ENCODE measurements around the gene SEC14L2. TPM values are rescaled to one million over a fixed set of nuclear protein-coding genes. Genes with fewer than 3 reads are reported as not detected.
A peak's percentile ranks its signal among the peaks of the same experiment; 100 is the strongest.

SEC14L2 gene
- total and polyA plus RNA-seq, 2 experiments from 2014 or later, result 23.3 to 41.9 TPM

GRCh38 chr22:30433773-30434172 is 37.0 kb downstream of the SEC14L2 start:
- Histone ChIP-seq H3K79me2 (ENCODE audit: insufficient read depth) (no peaks in the 10 kb centered on the region), H3K9me2 (ENCODE audit: insufficient read depth) (no peaks in the 10 kb centered on the region), H3K9ac (no peak overlapping the region), H3K9me3 (ENCODE audit: low read depth) (no peaks in the 10 kb centered on the region), H2AFZ (no peak overlapping the region), H3K27me3 (replicated peaks; ENCODE audit: insufficient read depth) (no peaks in the 10 kb centered on the region), H3K4me2 (ENCODE audit: unreplicated experiment) (no peak overlapping the region), H3K4me1 (ENCODE audit: insufficient read depth) (no peaks in the 10 kb centered on the region), H4K20me1 (ENCODE audit: insufficient read depth) (no peaks in the 10 kb centered on the region), H3K4me3 (no peak overlapping the region), H3K36me3 (ENCODE audit: low read depth) (no peaks in the 10 kb centered on the region), H3K27ac (no peak overlapping the region), H3F3A (ENCODE audit: insufficient read depth) (no peaks in the 10 kb centered on the region)
- DNase-seq, result no peak
- whole genome bisulfite sequencing, 2 experiments (ENCODE audit: low coverage in 1 of 2, low lambda C conversion rate in 2 of 2, missing lambda C conversion rate in 2 of 2), result 91 to 100% methylated on average over 1 of the region's 1 CpG
- in situ Hi-C loops (cut with MboI), result no loop called here
- TF ChIP-seq EZH2phosphoT487 (IDR thresholded peaks at IDR 0.05; ENCODE audit: insufficient read depth, low read depth) (no peak), EZH2 (IDR thresholded peaks at IDR 0.05; ENCODE audit: insufficient read depth, poor library complexity, severe bottlenecking) (no peak)

GRCh38 chr22:30434843-30435242 is 38.0 kb downstream of the SEC14L2 start:
- no peaks in the 10 kb centered on the region for H3K27me3 ChIP-seq (replicated peaks; ENCODE audit: insufficient read depth)
- H2AFZ ChIP-seq, result no peak overlapping the region
- no peak overlapping the region for H3K9ac ChIP-seq
- no peak overlapping the region for H3K4me3 ChIP-seq
- no peaks in the 10 kb centered on the region for H3K4me1 ChIP-seq (ENCODE audit: insufficient read depth)
- no peaks in the 10 kb centered on the region for H3F3A ChIP-seq (ENCODE audit: insufficient read depth)
- in situ Hi-C loops (cut with MboI), result no loop called here
- H3K4me2 ChIP-seq (ENCODE audit: unreplicated experiment), result no peak overlapping the region
- DNase-seq, result peak; percentile 16
- H4K20me1 ChIP-seq (ENCODE audit: insufficient read depth), result no peaks in the 10 kb centered on the region
- no peak overlapping the region for H3K27ac ChIP-seq
- no peaks in the 10 kb centered on the region for H3K79me2 ChIP-seq (ENCODE audit: insufficient read depth)
- H3K36me3 ChIP-seq (ENCODE audit: low read depth), result no peaks in the 10 kb centered on the region
- TF ChIP-seq EZH2phosphoT487 (IDR thresholded peaks at IDR 0.05; ENCODE audit: insufficient read depth, low read depth) (no peak), EZH2 (IDR thresholded peaks at IDR 0.05; ENCODE audit: insufficient read depth, poor library complexity, severe bottlenecking) (no peak)
- WGBS, 2 experiments (ENCODE audit: low coverage in 1 of 2, low lambda C conversion rate in 2 of 2, missing lambda C conversion rate in 2 of 2), result 38 to 46% methylated on average over 1 of the region's 1 CpG
- no peaks in the 10 kb centered on the region for H3K9me3 ChIP-seq (ENCODE audit: low read depth)
- H3K9me2 ChIP-seq (ENCODE audit: insufficient read depth), result no peaks in the 10 kb centered on the region

GRCh38 chr22:30435674-30436126 is 38.9 kb downstream of the SEC14L2 start:
- Histone ChIP-seq H3K27me3 (replicated peaks; ENCODE audit: insufficient read depth) (no peaks in the 10 kb centered on the region), H3K27ac (no peak overlapping the region), H3K4me3 (no peak overlapping the region), H3K9ac (no peak overlapping the region), H3K9me2 (ENCODE audit: insufficient read depth) (no peaks in the 10 kb centered on the region), H2AFZ (peak overlapping the region; percentile 41; the same call in 1 of the 2 replicates), H3F3A (ENCODE audit: insufficient read depth) (no peaks in the 10 kb centered on the region), H4K20me1 (ENCODE audit: insufficient read depth) (no peaks in the 10 kb centered on the region), H3K4me2 (ENCODE audit: unreplicated experiment) (no peak overlapping the region), H3K9me3 (ENCODE audit: low read depth) (no peaks in the 10 kb centered on the region), H3K4me1 (ENCODE audit: insufficient read depth) (no peaks in the 10 kb centered on the region), H3K79me2 (ENCODE audit: insufficient read depth) (no peaks in the 10 kb centered on the region), H3K36me3 (ENCODE audit: low read depth) (no peaks in the 10 kb centered on the region)
- DNase-seq, result no peak
- WGBS, 2 experiments (ENCODE audit: low coverage in 1 of 2, low lambda C conversion rate in 2 of 2, missing lambda C conversion rate in 2 of 2), result 89 to 94% methylated on average over 6 of the region's 6 CpGs
- TF ChIP-seq EZH2 (IDR thresholded peaks at IDR 0.05; ENCODE audit: insufficient read depth, poor library complexity, severe bottlenecking), result no peak
- no peak for TF ChIP-seq EZH2phosphoT487 (IDR thresholded peaks at IDR 0.05; ENCODE audit: insufficient read depth, low read depth)
- in situ Hi-C loops (cut with MboI), result no loop called here

- Histone ChIP-seq H3K36me3 (ENCODE audit: low read depth) (no peaks in the 10 kb centered on the region), H2AFZ (no peak overlapping the region), H3K4me1 (ENCODE audit: insufficient read depth) (no peaks in the 10 kb centered on the region), H3K9me3 (ENCODE audit: low read depth) (no peaks in the 10 kb centered on the region), H4K20me1 (ENCODE audit: insufficient read depth) (no peaks in the 10 kb centered on the region), H3K27ac (no peak overlapping the region), H3K4me2 (ENCODE audit: unreplicated experiment) (no peak overlapping the region), H3K79me2 (ENCODE audit: insufficient read depth) (no peaks in the 10 kb centered on the region), H3K27me3 (replicated peaks; ENCODE audit: insufficient read depth) (no peaks in the 10 kb centered on the region), H3K4me3 (no peak overlapping the region), H3K9ac (no peak overlapping the region), H3F3A (ENCODE audit: insufficient read depth) (no peaks in the 10 kb centered on the region), H3K9me2 (ENCODE audit: insufficient read depth) (no peaks in the 10 kb centered on the region)
- TF ChIP-seq EZH2 (IDR thresholded peaks at IDR 0.05; ENCODE audit: insufficient read depth, poor library complexity, severe bottlenecking), result no peak
- no peak for TF ChIP-seq EZH2phosphoT487 (IDR thresholded peaks at IDR 0.05; ENCODE audit: insufficient read depth, low read depth)
- WGBS, 2 experiments (ENCODE audit: low coverage in 1 of 2, low lambda C conversion rate in 2 of 2, missing lambda C conversion rate in 2 of 2), result 79 to 82% methylated on average over 2 of the region's 2 CpGs
- no peak for DNase-seq
- in situ Hi-C loops (cut with MboI), result no loop called here
Measured at GRCh38 chr22:30436196-30436595, 39.4 kb downstream of the SEC14L2 start.

- Histone ChIP-seq H3K9me2 (ENCODE audit: insufficient read depth) (no peaks in the 10 kb centered on the region), H2AFZ (no peak overlapping the region), H3K27me3 (replicated peaks; ENCODE audit: insufficient read depth) (no peaks in the 10 kb centered on the region), H3K9me3 (ENCODE audit: low read depth) (no peaks in the 10 kb centered on the region), H3F3A (ENCODE audit: insufficient read depth) (no peaks in the 10 kb centered on the region), H3K27ac (no peak overlapping the region), H3K4me3 (no peak overlapping the region), H3K4me2 (ENCODE audit: unreplicated experiment) (no peak overlapping the region), H3K36me3 (ENCODE audit: low read depth) (no peaks in the 10 kb centered on the region), H4K20me1 (ENCODE audit: insufficient read depth) (no peaks in the 10 kb centered on the region), H3K79me2 (ENCODE audit: insufficient read depth) (no peaks in the 10 kb centered on the region), H3K9ac (no peak overlapping the region), H3K4me1 (ENCODE audit: insufficient read depth) (no peaks in the 10 kb centered on the region)
- 59 to 67% methylated on average over 3 of the region's 3 CpGs for WGBS, 2 experiments (ENCODE audit: low coverage in 1 of 2, low lambda C conversion rate in 2 of 2, missing lambda C conversion rate in 2 of 2)
- no peak for TF ChIP-seq EZH2 (IDR thresholded peaks at IDR 0.05; ENCODE audit: insufficient read depth, poor library complexity, severe bottlenecking)
- no peak for TF ChIP-seq EZH2phosphoT487 (IDR thresholded peaks at IDR 0.05; ENCODE audit: insufficient read depth, low read depth)
- in situ Hi-C loops (cut with MboI), result no loop called here
- DNase-seq, result no peak
Measured at GRCh38 chr22:30438559-30438958, 41.7 kb downstream of the SEC14L2 start.
